Measurements from ENCODE around the gene DEUP1. TPM values are rescaled to one million over a fixed set of nuclear protein-coding genes. Genes with fewer than 3 reads are reported as not detected.
"Not testable (repeated sequence)": the region's sequence is repeated elsewhere in the genome, so short reads cannot be mapped to it uniquely, and the experiment has no call there.

DEUP1 gene
- polyA plus RNA-seq, 1 of the 3 experiments (the other 2 are of a cell fraction): not detected

GRCh38 chr11:93458286-93458685, 127.7 kb downstream of the DEUP1 start:
- no peaks in the 10 kb centered on the region for H3K27me3 ChIP-seq (ENCODE audit: insufficient read depth)
- no peaks in the 10 kb centered on the region for H4K20me1 ChIP-seq (ENCODE audit: insufficient read depth)
- no peak overlapping the region for H3K9ac ChIP-seq
- no peaks in the 10 kb centered on the region for H3K36me3 ChIP-seq (replicated peaks in 1 of 2; ENCODE audit: control insufficient read depth in 1 of 2, insufficient read depth in 2 of 2, low read length in 1 of 2)
- no peaks in the 10 kb centered on the region for H3K9me3 ChIP-seq
- no peaks in the 10 kb centered on the region for H3K79me2 ChIP-seq (ENCODE audit: insufficient read depth)
- H3K9me2 ChIP-seq: no peaks in the 10 kb centered on the region
- H3F3A ChIP-seq (replicated peaks; ENCODE audit: insufficient read depth): no peaks in the 10 kb centered on the region
- no peak overlapping the region for H3K4me3 ChIP-seq (ENCODE audit: low read depth in 2 of 2, low read length in 1 of 2)
- no peak for TF ChIP-seq MAX (IDR thresholded peaks at IDR 0.05; ENCODE audit: low read depth)
- no peak for TF ChIP-seq GABPA (IDR thresholded peaks at IDR 0.05; ENCODE audit: low read depth)
- TF ChIP-seq YY1 (IDR thresholded peaks at IDR 0.05; ENCODE audit: low read depth): no peak
- 29% methylated on average over 3 of the region's 9 CpGs for WGBS (ENCODE audit: low lambda C conversion rate)
- no peak overlapping the region for H3K4me2 ChIP-seq
- no peak overlapping the region for H2AFZ ChIP-seq (ENCODE audit: low read depth)
- no peaks in the 10 kb centered on the region for H3K4me1 ChIP-seq (ENCODE audit: control insufficient read depth in 1 of 2, insufficient read depth in 2 of 2, low read depth in 1 of 2, low read length in 1 of 2)
- H3K27ac ChIP-seq (ENCODE audit: low read depth in 2 of 2, low read length in 1 of 2): no peak overlapping the region
- ChIA-PET CTCF (no interaction called here), POLR2A (no interaction called here)
- no peak for DNase-seq

DNA sequence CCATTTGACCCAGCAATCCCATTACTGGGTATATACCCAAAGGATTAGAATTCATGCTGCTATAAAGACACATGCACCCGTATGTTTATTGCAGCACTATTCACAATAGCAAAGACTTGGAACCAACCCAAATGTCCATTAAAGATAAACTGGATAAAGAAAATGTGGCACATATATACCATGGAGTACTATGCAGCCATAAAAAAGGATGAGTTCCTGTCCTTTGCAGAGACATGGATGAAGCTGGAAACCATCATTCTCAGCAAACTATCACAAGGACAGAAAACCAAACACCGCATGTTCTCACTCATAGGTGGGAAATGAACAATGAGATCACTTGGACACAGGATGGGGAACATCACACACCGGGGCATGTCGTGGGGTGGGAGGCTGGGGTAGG, 133.1 kb downstream of the DEUP1 start:
- H3K4me2 ChIP-seq; H3K4me3 ChIP-seq (ENCODE audit: low read depth in 2 of 2, low read length in 1 of 2); H3K36me3 ChIP-seq (replicated peaks in 1 of 2; ENCODE audit: control insufficient read depth in 1 of 2, insufficient read depth in 2 of 2, low read length in 1 of 2); H3F3A ChIP-seq (replicated peaks; ENCODE audit: insufficient read depth); CTCF ChIA-PET; H3K9me3 ChIP-seq; POLR2A ChIA-PET; DNase-seq; H3K9ac ChIP-seq; H3K27ac ChIP-seq (ENCODE audit: low read depth in 2 of 2, low read length in 1 of 2); H3K79me2 ChIP-seq (ENCODE audit: insufficient read depth); H3K4me1 ChIP-seq (ENCODE audit: control insufficient read depth in 1 of 2, insufficient read depth in 2 of 2, low read depth in 1 of 2, low read length in 1 of 2); H4K20me1 ChIP-seq (ENCODE audit: insufficient read depth); H2AFZ ChIP-seq (ENCODE audit: low read depth); H3K27me3 ChIP-seq (ENCODE audit: insufficient read depth); H3K9me2 ChIP-seq: not testable (repeated sequence)
- WGBS (ENCODE audit: low lambda C conversion rate): 44% methylated on average over 4 of the region's 4 CpGs

DNA sequence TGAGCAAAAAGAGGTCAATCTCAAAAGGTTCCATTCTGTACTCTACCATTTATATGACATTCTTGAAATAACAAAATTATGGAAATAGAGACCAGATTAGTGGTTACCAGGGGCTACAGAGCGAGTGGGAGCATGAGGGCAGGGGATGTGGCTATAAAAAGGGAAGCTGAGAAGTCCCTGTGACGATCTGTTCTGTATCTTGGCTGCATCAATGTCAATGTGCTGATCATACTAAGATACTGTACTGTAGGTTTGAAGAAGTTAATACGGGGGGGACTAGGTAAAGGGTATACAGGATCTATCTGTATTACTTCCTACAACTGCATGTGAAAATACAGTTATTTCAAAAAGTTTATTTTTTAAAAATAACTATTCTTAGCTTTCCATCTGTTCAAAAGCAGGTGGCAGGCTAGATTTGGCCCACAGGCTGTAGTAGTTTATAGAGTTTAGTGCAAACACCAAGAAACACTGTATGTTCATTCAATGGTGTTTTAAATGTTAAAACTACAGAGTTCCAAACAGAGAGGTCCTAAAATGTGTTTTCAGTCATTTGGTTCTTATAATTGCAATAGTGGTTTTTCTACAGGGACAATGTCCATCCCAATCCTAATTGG, 134.5 kb downstream of the DEUP1 start:
- no peak for DNase-seq
- 14% methylated on average over 3 of the region's 3 CpGs for WGBS (ENCODE audit: low lambda C conversion rate)
- Histone ChIP-seq H3K9me3 (no peaks in the 10 kb centered on the region), H3K9me2 (no peaks in the 10 kb centered on the region), H3K27ac (ENCODE audit: low read depth in 2 of 2, low read length in 1 of 2) (no peak overlapping the region), H2AFZ (ENCODE audit: low read depth) (no peak overlapping the region), H3K79me2 (ENCODE audit: insufficient read depth) (no peaks in the 10 kb centered on the region), H3F3A (replicated peaks; ENCODE audit: insufficient read depth) (no peaks in the 10 kb centered on the region), H3K4me1 (ENCODE audit: control insufficient read depth in 1 of 2, insufficient read depth in 2 of 2, low read depth in 1 of 2, low read length in 1 of 2) (no peaks in the 10 kb centered on the region), H3K9ac (no peak overlapping the region), H3K27me3 (ENCODE audit: insufficient read depth) (no peaks in the 10 kb centered on the region), H4K20me1 (ENCODE audit: insufficient read depth) (no peaks in the 10 kb centered on the region), H3K36me3 (replicated peaks in 1 of 2; ENCODE audit: control insufficient read depth in 1 of 2, insufficient read depth in 2 of 2, low read length in 1 of 2) (no peaks in the 10 kb centered on the region), H3K4me2 (no peak overlapping the region), H3K4me3 (ENCODE audit: low read depth in 2 of 2, low read length in 1 of 2) (no peak overlapping the region)
- ChIA-PET CTCF (interaction anchor here (0.6 kb wide), 1 partner anchor 133 kb away, joined by 3 read pairs; no protein-coding TSS in a partner anchor), POLR2A (no interaction called here)
- no peak for TF ChIP-seq FOXJ3 (CRISPR knock-in tag; IDR thresholded peaks at IDR 0.05)
- no peak for TF ChIP-seq RAD21 (IDR thresholded peaks at IDR 0.05; ENCODE audit: low read length)
- TF ChIP-seq EZH2phosphoT487 (IDR thresholded peaks at IDR 0.05; ENCODE audit: borderline replicate concordance, low read depth): no peak

DNA sequence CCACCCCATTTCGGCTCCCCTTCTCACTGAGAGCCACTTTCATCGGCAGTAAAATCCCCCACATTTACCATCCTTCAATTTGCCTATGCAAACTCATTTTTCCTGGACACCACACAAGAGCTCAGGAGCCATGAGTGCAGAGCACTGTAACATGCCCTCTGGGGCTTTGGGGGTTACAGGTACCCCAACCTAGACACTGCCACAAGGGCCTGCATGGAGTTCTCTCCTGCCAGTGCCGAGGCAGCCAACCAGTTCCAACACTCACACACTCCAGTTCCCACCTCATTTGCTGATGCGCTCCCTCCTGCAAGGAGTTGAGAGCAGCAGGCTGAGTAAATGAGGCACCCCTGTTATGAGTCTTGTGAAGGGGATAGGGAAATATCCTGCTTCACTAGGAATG, 136.5 kb downstream of the DEUP1 start:
- Histone ChIP-seq H3K27me3 (ENCODE audit: insufficient read depth) (no peaks in the 10 kb centered on the region), H3K27ac (ENCODE audit: low read depth in 2 of 2, low read length in 1 of 2) (no peak overlapping the region), H3K9ac (no peak overlapping the region), H3K9me3 (no peaks in the 10 kb centered on the region), H4K20me1 (ENCODE audit: insufficient read depth) (no peaks in the 10 kb centered on the region), H3K9me2 (no peaks in the 10 kb centered on the region), H3K4me2 (no peak overlapping the region), H3K4me3 (ENCODE audit: low read depth in 2 of 2, low read length in 1 of 2) (no peak overlapping the region), H3K79me2 (ENCODE audit: insufficient read depth) (no peaks in the 10 kb centered on the region), H3K36me3 (replicated peaks in 1 of 2; ENCODE audit: control insufficient read depth in 1 of 2, insufficient read depth in 2 of 2, low read length in 1 of 2) (no peaks in the 10 kb centered on the region), H3K4me1 (ENCODE audit: control insufficient read depth in 1 of 2, insufficient read depth in 2 of 2, low read depth in 1 of 2, low read length in 1 of 2) (no peaks in the 10 kb centered on the region), H2AFZ (ENCODE audit: low read depth) (no peak overlapping the region), H3F3A (replicated peaks; ENCODE audit: insufficient read depth) (no peaks in the 10 kb centered on the region)
- 51% methylated on average over 4 of the region's 4 CpGs for WGBS (ENCODE audit: low lambda C conversion rate)
- POLR2A ChIA-PET: no interaction called here
- TF ChIP-seq USF1 (IDR thresholded peaks at IDR 0.05; ENCODE audit: borderline replicate concordance, low read depth) (no peak), FOSL2 (IDR thresholded peaks at IDR 0.05; ENCODE audit: borderline replicate concordance, low read depth) (no peak), FOXJ3 (CRISPR knock-in tag; IDR thresholded peaks at IDR 0.05) (no peak), NRF1 (IDR thresholded peaks at IDR 0.05; ENCODE audit: low read depth, low read length) (no peak), SIN3A (IDR thresholded peaks at IDR 0.05; ENCODE audit: borderline replicate concordance, low read depth, low read length) (no peak), NFIC (IDR thresholded peaks at IDR 0.05; ENCODE audit: borderline replicate concordance) (no peak), TEAD4 (IDR thresholded peaks at IDR 0.05; ENCODE audit: borderline replicate concordance, insufficient read depth) (no peak), EZH2phosphoT487 (IDR thresholded peaks at IDR 0.05; ENCODE audit: borderline replicate concordance, low read depth) (no peak), GABPA (IDR thresholded peaks at IDR 0.05; ENCODE audit: low read depth) (no peak), USF2 (IDR thresholded peaks at IDR 0.05; ENCODE audit: borderline replicate concordance, low read depth, low read length) (no peak)
- TF ChIP-seq, protein P1, sequence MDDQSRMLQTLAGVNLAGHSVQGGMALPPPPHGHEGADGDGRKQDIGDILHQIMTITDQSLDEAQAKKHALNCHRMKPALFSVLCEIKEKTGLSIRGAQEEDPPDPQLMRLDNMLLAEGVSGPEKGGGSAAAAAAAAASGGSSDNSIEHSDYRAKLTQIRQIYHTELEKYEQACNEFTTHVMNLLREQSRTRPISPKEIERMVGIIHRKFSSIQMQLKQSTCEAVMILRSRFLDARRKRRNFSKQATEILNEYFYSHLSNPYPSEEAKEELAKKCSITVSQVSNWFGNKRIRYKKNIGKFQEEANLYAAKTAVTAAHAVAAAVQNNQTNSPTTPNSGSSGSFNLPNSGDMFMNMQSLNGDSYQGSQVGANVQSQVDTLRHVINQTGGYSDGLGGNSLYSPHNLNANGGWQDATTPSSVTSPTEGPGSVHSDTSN (IDR thresholded peaks at IDR 0.05): no peak
- no peak for DNase-seq
- CTCF ChIA-PET: no interaction called here
